Coronary artery (tissue), 2 donors: ENCODE measurements around the gene SCGB3A1.
A peak's percentile ranks its signal among the peaks of the same experiment; 100 is the strongest.

Experiments used
- DNase-seq: peaks from one replicate; pipeline ENCODE4 v3.0.0-alpha.2; 2017; ENCODE audit warnings: low spot score
- H3K27ac ChIP-seq, 2 donors: fragments of 200-600 bp; sonication (generic); one replicate each; pipeline ENCODE4 v1.5.1; 2016 to 2019
- H3K4me3 ChIP-seq: fragments of 200-600 bp; sonication (generic); 2 replicates; pipeline ENCODE4 v1.5.1; 2016; ENCODE audit warnings: mild to moderate bottlenecking, moderate library complexity
- CTCF ChIP-seq: fragments of 200-600 bp; sonication (generic); IDR thresholded peaks from one replicate; pipeline ENCODE4 v1.5.1; 2019; ENCODE audit warnings: antibody characterized with exemption

The SCGB3A1 gene

GRCh38 chr5:180624587-180624986 is 33.3 kb upstream of the SCGB3A1 start:
- no peak for DNase-seq
- Histone ChIP-seq H3K27ac (no peak overlapping the region), H3K4me3 (no peak overlapping the region)
- TF ChIP-seq CTCF: no peak

GRCh38 chr5:180623844-180624243 is 32.5 kb upstream of the SCGB3A1 start:
- DNase-seq: no peak
- peak overlapping the region in 1 of 2 donors; percentile 10 for H3K27ac ChIP-seq
- TF ChIP-seq CTCF: no peak

GRCh38 chr5:180623411-180623834 is 32.1 kb upstream of the SCGB3A1 start:
- DNase-seq: no peak
- Histone ChIP-seq H3K27ac (peak overlapping the region in 1 of 2 donors; percentile 10), H3K4me3 (no peak overlapping the region)
- TF ChIP-seq CTCF: no peak

More at GRCh38 chr5:180623844-180624243, 32.5 kb upstream of the SCGB3A1 start:
- H3K4me3 ChIP-seq: no peak overlapping the region

- DNase-seq: no peak
- TF ChIP-seq CTCF: no peak
- no peak overlapping the region for H3K4me3 ChIP-seq
- no peak overlapping the region for H3K27ac ChIP-seq
These were observed 31.6 kb upstream of the SCGB3A1 start for GRCh38 chr5:180622910-180623309.

- Histone ChIP-seq H3K4me3 (no peak overlapping the region), H3K27ac (no peak overlapping the region)
- DNase-seq: no peak
- no peak for TF ChIP-seq CTCF
These were observed 30.0 kb upstream of the SCGB3A1 start for GRCh38 chr5:180621311-180621710.

- Histone ChIP-seq H3K27ac (no peak overlapping the region), H3K4me3 (no peak overlapping the region)
- no peak for TF ChIP-seq CTCF
- DNase-seq: no peak
These were observed 28.7 kb upstream of the SCGB3A1 start for GRCh38 chr5:180620014-180620413.

- no peak overlapping the region for H3K27ac ChIP-seq
- no peak for DNase-seq
- H3K4me3 ChIP-seq: no peak overlapping the region
- TF ChIP-seq CTCF: no peak
These were observed 28.2 kb upstream of the SCGB3A1 start for GRCh38 chr5:180619563-180619915.
